ENCODE data around the gene DERL2.

The DERL2 gene

GRCh38 chr17:5485270-5486205 lies at the start of gene DERL2:
DERL2 (minus strand) TSS chr17:5486178; CDS start chr17:5486161, 17 bp downstream.
- DNase-seq (ENCODE audit: low read depth): no peak

GRCh38 chr17:5535436-5535835 lies 49.5 kb upstream of the DERL2 start:
- DNase-seq (ENCODE audit: low read depth): no peak

DNA sequence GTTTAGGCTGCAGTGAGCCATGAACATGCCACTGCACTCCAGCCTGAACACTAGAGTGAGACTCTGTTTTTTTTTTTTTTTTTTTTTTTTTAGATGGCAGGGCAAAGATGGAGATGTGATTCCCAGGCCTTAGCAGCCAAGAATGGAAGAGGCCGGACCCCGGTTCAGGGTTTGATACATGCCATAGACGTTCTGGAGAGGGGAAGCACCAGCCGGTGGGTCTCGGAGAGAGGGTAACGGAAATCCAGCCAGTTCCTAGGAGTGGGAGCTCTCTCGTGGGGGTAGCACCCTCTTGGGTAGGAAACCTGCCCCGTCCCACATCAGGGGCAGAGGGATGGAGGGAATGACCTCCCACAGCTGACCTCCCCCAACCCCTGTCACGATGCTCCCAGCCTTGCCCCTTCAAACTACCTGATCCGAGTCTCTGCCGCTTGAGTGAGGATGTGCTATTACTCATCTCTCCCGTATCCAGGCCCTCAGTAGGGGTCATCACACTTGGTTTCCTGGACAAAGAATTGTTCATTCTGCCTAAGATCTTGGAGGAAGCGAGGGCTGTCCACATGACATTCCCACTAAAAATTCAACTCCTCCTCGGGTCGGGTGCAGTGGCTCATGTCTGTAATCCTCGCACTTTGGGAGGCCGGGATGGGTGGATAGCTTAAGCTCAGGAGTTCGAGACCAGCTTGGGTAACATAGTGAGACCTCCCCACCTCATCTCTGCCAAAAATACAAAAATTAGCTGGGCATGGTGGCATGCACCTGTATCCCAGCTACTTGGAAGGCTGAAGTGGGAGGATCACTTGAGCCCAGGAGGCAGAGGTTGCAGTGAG lies 47.7 kb upstream of the DERL2 start:
- DNase-seq (ENCODE audit: low read depth): no peak

GRCh38 chr17:5532581-5532980 lies 46.6 kb upstream of the DERL2 start:
- no peak for DNase-seq (ENCODE audit: low read depth)

GRCh38 chr17:5531085-5531418 lies 45.1 kb upstream of the DERL2 start:
- no peak for DNase-seq (ENCODE audit: low read depth)

- no peak for DNase-seq (ENCODE audit: low read depth)
Observed at GRCh38 chr17:5530265-5531084, 44.5 kb upstream of the DERL2 start.

DNA sequence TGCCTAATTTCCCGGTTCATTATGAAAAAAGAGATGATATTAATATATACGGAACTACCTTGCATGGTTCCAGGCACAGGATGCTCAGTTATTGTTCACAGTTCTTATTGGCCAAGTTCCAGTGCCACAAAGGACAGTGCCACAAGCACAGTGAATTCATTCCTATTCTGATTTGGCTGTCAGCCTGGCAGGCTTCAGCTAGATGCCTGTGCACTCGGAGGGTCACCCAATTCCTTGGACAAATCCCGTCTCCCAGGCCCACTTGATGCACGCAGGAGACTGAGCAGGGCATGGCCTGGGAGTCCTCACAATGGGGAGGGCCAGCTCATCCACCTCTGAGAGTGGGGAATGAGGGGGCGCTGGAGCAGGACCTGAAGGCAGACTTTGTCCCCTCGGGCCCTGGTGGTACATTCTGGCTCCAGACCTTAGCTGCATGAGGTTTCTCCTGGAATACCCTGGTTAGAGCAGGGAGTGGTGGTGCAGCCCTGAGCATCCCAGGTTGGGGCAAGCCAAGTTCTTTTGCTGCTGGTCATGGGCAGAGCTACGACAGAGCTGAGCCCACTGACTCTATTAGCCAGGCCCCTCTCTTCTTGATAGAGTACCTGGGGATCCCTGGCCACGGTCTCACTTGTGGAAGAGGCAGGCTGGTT lies 41.7 kb upstream of the DERL2 start:
- DNase-seq (ENCODE audit: low read depth): no peak

DNA sequence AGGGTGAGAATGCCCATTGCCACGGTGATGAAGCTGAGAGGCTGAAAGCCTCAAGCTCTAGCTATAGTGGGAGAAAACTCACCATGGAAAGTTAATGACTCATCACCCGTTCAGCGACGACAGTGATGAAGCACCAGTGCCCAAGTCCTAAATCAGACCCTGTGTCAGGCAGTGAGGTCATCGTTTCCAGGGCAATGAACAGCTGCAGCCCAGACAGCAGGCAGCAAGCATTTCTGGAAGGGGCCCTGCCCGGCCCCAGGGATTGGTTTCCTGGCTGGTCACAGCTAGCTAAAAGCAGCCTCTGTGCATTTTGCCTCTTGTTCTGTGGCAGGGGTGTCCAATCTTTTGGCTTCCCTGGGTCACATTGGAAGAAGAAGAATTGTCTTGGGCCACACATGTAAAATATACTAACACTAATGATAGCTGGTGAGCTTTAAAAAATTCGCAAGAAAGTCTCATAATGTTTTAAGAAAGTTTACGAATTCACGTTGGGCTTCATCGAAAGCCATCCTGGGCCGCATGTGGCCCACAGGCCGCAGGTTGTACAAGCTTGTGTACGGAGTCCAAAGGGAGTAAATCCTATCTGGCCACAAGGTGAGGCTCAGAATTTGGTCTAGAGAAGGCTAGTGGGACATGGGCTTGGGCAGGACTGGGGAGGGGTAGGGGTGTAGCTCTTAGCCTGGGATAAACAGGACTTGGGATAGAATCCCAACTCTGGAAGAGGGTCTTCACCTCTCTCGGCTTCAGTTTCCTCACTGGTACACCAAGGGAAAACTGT lies 41.0 kb upstream of the DERL2 start:
- DNase-seq (ENCODE audit: low read depth): peak; percentile 71

GRCh38 chr17:5523249-5523648 lies 37.3 kb upstream of the DERL2 start:
- DNase-seq (ENCODE audit: low read depth): no peak

DNA sequence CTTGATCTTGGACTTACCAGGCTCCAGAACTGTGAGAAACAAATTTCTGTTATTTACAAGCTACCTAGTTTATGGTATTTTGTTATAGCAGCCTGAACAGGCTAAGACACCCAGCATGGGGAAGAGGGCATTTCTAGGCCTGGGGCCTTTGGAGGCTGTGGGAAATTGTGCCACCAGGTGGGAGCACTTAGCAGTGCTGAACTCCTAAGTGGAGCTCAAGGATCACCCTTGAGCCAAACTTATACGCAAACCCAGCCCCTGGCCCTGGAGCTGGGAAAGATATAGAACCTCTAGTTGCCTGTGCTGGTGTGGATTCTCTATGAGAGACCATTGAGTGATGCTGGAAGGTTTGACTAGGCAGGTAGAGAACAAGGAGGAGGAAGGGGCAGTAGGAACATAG lies 36.5 kb upstream of the DERL2 start:
- DNase-seq (ENCODE audit: low read depth): no peak

DNA sequence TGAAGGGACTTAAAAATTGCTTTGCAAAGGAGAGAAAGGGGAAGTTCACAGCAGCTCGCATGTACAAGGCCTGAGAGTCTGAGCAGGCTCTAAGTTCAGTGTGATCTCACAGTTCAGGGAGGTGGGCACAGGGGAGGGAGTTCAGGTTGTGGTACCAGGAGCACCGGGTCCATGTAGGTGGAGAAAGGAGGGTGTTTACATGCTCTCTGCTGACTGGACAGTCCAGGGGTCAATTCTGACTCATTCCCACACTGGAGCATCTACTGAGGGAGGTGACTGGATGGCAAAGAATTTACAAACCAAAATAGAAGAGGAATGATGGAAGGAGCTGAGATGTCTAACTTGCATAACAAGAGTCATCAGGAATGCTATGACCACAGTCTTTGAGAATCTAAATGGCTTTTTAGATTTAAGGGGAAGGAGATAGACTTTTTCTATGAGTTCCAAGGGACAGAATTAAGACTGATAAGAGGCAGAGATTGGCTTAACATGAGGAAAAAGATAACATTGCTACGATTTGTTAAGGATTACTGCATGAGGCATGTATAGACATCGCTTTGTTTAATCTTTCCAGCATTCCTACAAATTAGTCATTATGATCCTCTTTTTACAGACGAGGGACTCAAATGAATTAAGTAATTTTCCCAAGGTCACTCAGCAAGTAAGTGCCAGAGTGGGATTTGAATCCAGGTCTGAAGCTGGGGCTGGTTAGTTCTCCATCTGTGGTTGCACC lies 30.2 kb upstream of the DERL2 start:
- no peak for DNase-seq (ENCODE audit: low read depth)

DNA sequence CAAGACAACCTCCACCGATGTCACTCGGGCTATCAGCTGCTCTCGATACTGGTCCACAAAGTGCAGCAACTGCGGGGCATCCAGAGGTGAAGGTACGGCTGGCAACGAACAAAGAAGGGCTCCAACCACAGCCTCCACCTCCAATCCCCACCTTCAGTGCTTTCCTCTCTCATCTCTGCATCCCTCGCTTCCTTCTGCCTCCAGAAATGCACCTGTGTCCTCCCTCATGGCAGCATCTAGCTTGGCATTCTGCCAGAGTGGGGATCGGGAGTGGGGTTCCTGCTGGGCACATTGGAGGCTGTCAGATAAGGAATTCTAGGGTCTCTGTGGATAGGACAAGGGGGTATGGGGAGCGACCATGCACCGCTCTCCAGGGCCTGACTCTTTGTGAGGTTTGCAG lies 29.0 kb upstream of the DERL2 start:
- no peak for DNase-seq (ENCODE audit: low read depth)

GRCh38 chr17:5513628-5514027 lies 27.6 kb upstream of the DERL2 start:
- no peak for DNase-seq (ENCODE audit: low read depth)

GRCh38 chr17:5511401-5512225 lies 25.6 kb upstream of the DERL2 start:
- no peak for DNase-seq (ENCODE audit: low read depth)

GRCh38 chr17:5510771-5511170 lies 24.8 kb upstream of the DERL2 start:
- DNase-seq (ENCODE audit: low read depth): no peak

- DNase-seq (ENCODE audit: low read depth): no peak
Observed at GRCh38 chr17:5509482-5509881, 23.5 kb upstream of the DERL2 start.

DNA sequence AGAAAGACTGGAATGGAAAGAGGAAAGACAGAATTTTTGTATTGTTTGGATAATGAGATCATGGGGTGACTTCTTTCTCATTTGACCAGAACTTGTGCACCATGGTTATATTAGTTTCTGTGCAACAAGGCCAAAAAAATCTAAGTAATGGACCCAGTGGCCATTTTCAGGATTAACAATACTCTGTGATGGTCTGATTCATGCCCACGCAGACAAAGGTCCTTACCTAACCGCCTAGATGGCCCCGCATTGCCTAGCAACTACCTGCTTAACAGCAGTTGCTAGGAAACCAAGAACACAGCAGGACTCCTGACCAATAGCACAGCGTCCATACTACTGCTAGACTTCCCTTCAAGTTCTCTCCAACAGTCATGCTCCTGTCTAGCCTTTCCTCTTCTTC lies 22.8 kb upstream of the DERL2 start:
- no peak for DNase-seq (ENCODE audit: low read depth)

GRCh38 chr17:5506307-5506706 lies 20.3 kb upstream of the DERL2 start:
- no peak for DNase-seq (ENCODE audit: low read depth)

- DNase-seq (ENCODE audit: low read depth): no peak
Observed at GRCh38 chr17:5502552-5502951, 16.6 kb upstream of the DERL2 start.
